GM06990 (cell line): ENCODE data around the gene FAM163A.
A peak's percentile ranks its signal among the peaks of the same experiment; 100 is the strongest.

ENCODE experiments used
- DNase-seq: peaks from one replicate; pipeline ENCODE4 v3.0.0-alpha.2; 2011; ENCODE audit not compliant: insufficient read length; ENCODE audit errors: extremely low read depth
- H3K27me3 ChIP-seq: replicated peaks from 2 replicates; pipeline ENCODE4 v1.6.0; 2011; ENCODE audit warnings: low read length; ENCODE audit not compliant: control insufficient read depth, insufficient read depth
- H3K36me3 ChIP-seq: 2 replicates; pipeline ENCODE4 v1.5.1; 2011; ENCODE audit warnings: low read length; ENCODE audit not compliant: control insufficient read depth, insufficient read depth
- H3K4me3 ChIP-seq: replicated peaks from 2 replicates; pipeline ENCODE4 v1.5.1; 2011; ENCODE audit warnings: low read depth, mild to moderate bottlenecking, control low read depth, low read length
- TF ChIP-seq, protein P1 (sequence below): IDR thresholded peaks from 2 replicates; pipeline ENCODE4 v1.5.1; 2011; ENCODE audit warnings: low read length, control low read depth, mild to moderate bottlenecking, inconsistent platforms; ENCODE audit not compliant: insufficient read depth, poor library complexity, severe bottlenecking

Gene FAM163A

DNA sequence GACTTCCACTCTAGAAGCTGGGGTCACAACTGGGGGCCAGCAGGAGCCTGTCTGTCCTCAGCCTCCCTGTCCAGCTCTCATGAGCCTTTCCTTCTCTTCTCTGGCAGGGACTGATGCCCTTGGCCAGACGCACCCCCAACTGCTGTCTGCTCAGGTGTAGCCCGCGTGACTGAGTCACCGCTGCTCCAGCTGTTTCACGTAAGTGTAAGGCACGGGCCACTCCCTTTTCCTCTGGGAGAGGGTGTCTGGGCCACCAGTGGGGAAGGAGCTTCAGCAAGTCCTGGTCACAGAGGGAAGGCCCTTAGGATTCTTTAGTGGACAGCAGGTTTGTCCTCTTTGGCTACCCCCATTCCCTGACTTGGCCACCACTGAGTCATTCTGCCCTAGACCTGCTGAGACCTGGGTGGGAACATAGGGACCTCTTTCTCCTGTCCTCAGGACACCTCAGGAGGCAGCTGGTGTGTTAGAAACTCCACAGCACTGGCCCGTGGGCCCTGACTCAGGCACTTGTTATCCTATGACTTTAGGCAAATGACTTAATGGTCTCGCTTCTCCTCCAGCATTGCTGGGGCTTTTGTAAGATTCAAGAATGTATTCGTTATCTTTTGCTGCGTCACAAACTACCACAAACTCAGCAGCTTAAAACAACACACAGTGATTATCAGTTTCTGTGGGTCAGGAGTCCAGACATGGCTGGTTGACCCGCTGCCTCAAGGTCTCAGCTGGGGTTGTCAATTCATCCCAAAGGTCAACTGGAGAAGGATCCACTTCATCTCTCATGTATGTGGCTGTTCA, 64.8 kb downstream of the FAM163A start:
- H3K36me3 ChIP-seq: no peaks in the 10 kb centered on the region
- no peak overlapping the region for H3K4me3 ChIP-seq
- H3K27me3 ChIP-seq: no peaks in the 10 kb centered on the region; the same call in none of the 2 replicates
- TF ChIP-seq, protein P1, sequence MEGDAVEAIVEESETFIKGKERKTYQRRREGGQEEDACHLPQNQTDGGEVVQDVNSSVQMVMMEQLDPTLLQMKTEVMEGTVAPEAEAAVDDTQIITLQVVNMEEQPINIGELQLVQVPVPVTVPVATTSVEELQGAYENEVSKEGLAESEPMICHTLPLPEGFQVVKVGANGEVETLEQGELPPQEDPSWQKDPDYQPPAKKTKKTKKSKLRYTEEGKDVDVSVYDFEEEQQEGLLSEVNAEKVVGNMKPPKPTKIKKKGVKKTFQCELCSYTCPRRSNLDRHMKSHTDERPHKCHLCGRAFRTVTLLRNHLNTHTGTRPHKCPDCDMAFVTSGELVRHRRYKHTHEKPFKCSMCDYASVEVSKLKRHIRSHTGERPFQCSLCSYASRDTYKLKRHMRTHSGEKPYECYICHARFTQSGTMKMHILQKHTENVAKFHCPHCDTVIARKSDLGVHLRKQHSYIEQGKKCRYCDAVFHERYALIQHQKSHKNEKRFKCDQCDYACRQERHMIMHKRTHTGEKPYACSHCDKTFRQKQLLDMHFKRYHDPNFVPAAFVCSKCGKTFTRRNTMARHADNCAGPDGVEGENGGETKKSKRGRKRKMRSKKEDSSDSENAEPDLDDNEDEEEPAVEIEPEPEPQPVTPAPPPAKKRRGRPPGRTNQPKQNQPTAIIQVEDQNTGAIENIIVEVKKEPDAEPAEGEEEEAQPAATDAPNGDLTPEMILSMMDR: no peak
- DNase-seq: no peak

DNA sequence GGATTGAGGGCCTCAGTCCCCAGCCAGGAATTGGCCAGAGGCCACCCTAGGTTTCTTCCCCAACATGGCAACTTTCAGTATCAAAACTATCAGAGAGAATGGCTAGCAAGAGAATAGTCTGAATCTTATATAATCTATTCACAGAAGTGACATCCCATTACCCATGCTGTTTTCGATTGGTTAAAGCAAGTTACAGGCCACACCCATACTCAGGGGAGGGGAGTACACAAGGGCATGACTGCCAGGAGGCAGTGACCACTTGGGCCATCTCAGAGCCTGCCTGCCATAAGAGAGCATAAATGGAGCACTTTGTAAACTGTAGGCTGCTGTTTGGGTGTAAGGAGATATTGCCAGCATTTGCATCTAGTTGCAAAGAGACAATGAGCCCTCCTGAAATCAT, 65.4 kb downstream of the FAM163A start:
- no peaks in the 10 kb centered on the region; the same call in none of the 2 replicates for H3K27me3 ChIP-seq
- TF ChIP-seq, protein P1: no peak
- DNase-seq: no peak
- H3K4me3 ChIP-seq: no peak overlapping the region
- H3K36me3 ChIP-seq: no peaks in the 10 kb centered on the region

DNA sequence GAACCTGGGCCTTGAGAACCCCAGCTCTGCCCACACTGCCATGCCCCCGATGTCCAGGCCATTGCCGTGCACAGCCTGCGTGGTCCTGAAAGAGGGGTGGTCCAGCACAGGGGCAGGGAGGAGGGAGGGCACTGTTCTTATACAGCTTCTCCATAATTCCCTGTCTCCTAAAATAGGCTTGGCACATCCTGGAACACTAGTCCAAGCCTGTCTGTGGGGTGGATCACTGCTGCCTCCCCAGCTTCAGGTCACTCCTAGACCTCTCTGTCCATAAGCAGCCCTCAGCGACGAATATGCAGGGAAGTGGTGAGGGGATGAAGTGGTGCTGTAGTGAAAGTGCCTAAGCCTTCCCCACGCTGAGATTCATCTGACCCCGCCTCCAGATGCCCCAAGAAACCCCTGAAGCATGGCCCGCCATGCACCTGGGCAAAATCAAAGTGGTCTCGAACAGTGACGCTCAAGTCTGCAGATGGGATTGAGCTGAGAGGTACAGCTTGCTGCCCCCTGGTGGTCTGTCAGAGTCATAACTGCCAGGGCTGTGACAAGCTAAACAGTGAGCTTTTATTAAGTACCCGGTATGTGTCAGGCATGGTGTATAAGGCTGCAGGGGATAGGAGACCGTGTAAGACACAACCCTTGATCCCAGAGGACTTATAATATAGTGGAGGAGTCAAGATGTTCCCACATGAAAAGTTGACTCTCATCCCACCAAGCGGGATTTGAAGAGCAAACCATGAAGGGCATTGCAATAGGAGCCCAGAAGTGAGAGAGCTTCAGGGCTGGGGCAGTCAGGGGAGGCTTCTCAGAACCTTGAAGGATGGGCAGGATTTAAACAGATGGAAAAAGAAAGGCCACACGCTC, 66.6 kb downstream of the FAM163A start:
- H3K36me3 ChIP-seq: no peaks in the 10 kb centered on the region
- TF ChIP-seq, protein P1: peak; percentile 92
- peak; percentile 34 for DNase-seq
- H3K4me3 ChIP-seq: no peak overlapping the region
- H3K27me3 ChIP-seq: no peaks in the 10 kb centered on the region; the same call in none of the 2 replicates

DNA sequence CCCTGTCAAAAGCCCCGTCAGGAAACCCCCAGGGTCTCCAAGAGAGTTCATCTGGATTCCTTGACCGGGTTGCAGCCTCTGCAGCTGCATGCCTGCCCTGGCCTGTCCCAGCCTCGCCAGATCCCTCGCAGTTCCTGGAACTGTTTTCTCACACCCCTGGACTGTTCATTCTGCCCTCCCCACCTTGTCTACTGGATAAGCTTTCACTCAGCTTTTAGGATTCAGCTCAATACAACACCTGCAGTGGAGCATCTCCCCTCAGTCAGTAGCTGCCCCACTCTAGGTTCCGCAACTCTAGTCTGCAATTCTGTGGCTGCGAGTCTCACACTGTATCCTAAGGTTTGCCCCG, 67.2 kb downstream of the FAM163A start:
- H3K27me3 ChIP-seq: no peaks in the 10 kb centered on the region; the same call in none of the 2 replicates
- TF ChIP-seq, protein P1: no peak

DNA sequence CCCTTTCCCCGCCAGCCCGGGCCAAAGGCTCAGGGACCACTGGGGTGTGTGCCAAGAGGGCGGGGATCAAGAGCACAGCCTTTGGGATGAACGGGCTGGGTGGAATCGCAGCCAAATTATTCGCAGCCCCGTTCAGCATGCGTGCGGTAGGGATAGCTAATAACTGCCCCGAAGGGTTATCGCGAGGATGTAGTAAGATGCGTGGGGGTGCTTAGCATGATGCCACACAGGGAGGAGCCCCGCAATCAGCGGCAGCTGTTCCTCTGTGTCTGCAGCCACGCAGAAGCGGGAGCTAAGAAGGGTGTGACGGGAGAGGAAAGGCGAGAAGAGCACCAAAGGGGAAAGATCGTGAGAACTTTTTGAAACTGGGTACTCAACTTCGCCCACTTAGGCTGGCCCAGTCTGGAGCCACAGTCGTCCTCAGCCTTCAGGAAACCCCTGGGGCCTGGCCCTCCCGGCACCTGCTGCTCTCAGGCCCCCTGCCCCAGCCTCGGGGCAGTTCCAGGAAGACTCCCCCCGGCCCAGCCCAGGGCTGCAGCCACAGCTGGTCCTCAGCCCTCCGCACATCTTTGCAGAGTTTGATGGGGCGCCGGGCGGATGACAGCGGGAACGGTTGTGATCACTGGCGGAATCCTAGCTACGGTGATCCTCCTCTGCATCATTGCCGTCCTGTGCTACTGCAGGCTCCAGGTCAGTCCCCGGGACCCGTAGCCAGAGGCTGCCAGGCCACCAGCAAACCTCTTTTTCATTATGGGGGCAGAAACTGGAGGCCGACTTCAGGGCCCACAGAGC, 69.6 kb downstream of the FAM163A start:
- Histone ChIP-seq H3K36me3 (no peaks in the 10 kb centered on the region), H3K4me3 (no peak overlapping the region), H3K27me3 (no peaks in the 10 kb centered on the region; the same call in none of the 2 replicates)
- TF ChIP-seq, protein P1: no peak
- no peak for DNase-seq

More for the DNA sequence above, 67.2 kb downstream of the FAM163A start:
- no peak for DNase-seq
- Histone ChIP-seq H3K36me3 (no peaks in the 10 kb centered on the region), H3K4me3 (no peak overlapping the region)
